GM19467 (cell line): Measurements from ENCODE around the gene DNAH2.

ENCODE experiments used
- ATAC-seq: cut with Tn5 transposase; IDR thresholded peaks from one replicate; pipeline ENCODE4 v1.9.1; 2021; ENCODE audit warnings: mild to moderate bottlenecking, moderate library complexity; ENCODE audit not compliant: unreplicated experiment

The DNAH2 gene

DNA sequence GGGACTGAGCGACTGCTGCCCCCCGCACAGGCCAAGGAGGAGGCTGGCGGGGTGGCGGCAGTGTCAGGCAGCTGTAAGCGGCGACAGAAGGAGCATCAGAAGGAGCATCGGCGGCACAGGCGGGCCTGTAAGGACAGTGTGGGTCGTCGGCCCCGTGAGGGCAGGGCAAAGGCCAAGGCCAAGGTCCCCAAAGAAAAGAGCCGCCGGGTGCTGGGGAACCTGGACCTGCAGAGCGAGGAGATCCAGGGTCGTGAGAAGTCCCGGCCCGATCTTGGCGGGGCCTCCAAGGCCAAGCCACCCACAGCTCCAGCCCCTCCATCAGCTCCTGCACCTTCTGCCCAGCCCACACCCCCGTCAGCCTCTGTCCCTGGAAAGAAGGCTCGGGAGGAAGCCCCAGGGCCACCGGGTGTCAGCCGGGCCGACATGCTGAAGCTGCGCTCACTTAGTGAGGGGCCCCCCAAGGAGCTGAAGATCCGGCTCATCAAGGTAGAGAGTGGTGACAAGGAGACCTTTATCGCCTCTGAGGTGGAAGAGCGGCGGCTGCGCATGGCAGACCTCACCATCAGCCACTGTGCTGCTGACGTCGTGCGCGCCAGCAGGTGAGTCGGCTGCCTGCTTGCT, 131.7 kb downstream of the DNAH2 start:
- no peak for ATAC-seq

- no peak for ATAC-seq
Measured at GRCh38 chr17:7849751-7850504, 132.4 kb downstream of the DNAH2 start.

- ATAC-seq = no peak
Measured at GRCh38 chr17:7850701-7851437, 133.3 kb downstream of the DNAH2 start.

DNA sequence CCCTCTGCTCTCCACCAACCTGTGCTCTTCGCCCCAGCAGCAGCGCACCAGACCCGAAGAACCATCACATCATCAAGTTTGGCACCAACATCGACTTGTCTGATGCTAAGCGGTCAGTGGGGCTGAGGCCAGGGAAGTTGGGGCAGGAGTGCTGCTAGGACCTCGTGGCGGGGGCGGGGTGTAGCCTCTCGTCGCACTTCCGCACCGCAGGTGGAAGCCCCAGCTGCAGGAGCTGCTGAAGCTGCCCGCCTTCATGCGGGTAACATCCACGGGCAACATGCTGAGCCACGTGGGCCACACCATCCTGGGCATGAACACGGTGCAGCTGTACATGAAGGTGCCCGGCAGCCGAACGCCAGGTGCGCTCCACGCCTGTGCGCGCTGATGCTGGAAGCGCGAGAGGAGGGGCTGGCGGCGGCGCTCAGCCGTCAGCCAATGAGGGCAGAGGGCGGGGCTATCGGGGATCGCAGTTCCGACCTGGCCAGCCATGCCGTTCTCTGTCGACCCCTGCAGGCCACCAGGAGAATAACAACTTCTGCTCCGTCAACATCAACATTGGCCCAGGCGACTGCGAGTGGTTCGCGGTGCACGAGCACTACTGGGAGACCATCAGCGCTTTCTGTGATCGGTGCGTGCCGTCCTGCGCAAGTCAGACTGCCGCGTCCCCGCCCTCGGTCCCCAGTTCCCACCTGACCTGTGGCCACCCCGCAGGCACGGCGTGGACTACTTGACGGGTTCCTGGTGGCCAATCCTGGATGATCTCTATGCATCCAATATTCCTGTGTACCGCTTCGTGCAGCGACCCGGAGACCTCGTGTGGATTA, 134.1 kb downstream of the DNAH2 start:
- ATAC-seq = peak; percentile 52

DNA sequence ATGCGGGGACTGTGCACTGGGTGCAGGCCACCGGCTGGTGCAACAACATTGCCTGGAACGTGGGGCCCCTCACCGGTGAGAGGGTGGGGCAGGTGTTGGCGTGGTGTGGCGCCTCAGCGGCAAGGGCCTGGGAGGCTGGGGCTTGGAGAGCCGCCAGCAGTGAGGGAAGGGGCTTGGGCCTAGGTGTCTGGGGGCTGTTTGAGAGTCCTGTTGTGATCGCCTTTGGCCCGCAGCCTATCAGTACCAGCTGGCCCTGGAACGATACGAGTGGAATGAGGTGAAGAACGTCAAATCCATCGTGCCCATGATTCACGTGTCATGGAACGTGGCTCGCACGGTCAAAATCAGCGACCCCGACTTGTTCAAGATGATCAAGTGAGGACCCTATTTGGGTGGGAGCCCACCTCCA, 134.7 kb downstream of the DNAH2 start:
- no peak for ATAC-seq

DNA sequence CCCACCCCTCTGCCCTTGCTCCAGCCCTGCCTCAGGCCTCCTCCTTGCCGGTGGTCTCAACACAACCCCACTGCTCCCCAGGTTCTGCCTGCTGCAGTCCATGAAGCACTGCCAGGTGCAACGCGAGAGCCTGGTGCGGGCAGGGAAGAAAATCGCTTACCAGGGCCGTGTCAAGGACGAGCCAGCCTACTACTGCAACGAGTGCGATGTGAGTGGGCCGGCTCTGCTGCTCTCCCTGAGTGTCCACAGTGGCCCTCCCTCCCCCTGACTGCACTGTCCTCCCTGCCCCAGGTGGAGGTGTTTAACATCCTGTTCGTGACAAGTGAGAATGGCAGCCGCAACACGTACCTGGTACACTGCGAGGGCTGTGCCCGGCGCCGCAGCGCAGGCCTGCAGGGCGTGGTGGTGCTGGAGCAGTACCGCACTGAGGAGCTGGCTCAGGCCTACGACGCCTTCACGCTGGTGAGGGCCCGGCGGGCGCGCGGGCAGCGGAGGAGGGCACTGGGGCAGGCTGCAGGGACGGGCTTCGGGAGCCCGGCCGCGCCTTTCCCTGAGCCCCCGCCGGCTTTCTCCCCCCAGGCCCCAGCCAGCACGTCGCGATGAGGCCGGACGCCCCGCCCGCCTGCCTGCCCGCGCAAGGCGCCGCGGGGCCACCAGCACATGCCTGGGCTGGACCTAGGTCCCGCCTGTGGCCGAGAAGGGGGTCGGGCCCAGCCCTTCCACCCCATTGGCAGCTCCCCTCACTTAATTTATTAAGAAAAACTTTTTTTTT, 135.6 kb downstream of the DNAH2 start:
- no peak for ATAC-seq

DNA sequence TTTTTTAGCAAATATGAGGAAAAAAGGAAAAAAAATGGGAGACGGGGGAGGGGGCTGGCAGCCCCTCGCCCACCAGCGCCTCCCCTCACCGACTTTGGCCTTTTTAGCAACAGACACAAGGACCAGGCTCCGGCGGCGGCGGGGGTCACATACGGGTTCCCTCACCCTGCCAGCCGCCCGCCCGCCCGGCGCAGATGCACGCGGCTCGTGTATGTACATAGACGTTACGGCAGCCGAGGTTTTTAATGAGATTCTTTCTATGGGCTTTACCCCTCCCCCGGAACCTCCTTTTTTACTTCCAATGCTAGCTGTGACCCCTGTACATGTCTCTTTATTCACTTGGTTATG, 136.1 kb downstream of the DNAH2 start:
- no peak for ATAC-seq

DNA sequence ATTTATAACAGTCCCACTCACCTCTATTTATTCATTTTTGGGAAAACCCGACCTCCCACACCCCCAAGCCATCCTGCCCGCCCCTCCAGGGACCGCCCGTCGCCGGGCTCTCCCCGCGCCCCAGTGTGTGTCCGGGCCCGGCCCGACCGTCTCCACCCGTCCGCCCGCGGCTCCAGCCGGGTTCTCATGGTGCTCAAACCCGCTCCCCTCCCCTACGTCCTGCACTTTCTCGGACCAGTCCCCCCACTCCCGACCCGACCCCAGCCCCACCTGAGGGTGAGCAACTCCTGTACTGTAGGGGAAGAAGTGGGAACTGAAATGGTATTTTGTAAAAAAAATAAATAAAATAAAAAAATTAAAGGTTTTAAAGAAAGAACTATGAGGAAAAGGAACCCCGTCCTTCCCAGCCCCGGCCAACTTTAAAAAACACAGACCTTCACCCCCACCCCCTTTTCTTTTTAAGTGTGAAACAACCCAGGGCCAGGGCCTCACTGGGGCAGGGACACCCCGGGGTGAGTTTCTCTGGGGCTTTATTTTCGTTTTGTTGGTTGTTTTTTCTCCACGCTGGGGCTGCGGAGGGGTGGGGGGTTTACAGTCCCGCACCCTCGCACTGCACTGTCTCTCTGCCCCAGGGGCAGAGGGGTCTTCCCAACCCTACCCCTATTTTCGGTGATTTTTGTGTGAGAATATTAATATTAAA, 136.7 kb downstream of the DNAH2 start:
- no peak for ATAC-seq

DNA sequence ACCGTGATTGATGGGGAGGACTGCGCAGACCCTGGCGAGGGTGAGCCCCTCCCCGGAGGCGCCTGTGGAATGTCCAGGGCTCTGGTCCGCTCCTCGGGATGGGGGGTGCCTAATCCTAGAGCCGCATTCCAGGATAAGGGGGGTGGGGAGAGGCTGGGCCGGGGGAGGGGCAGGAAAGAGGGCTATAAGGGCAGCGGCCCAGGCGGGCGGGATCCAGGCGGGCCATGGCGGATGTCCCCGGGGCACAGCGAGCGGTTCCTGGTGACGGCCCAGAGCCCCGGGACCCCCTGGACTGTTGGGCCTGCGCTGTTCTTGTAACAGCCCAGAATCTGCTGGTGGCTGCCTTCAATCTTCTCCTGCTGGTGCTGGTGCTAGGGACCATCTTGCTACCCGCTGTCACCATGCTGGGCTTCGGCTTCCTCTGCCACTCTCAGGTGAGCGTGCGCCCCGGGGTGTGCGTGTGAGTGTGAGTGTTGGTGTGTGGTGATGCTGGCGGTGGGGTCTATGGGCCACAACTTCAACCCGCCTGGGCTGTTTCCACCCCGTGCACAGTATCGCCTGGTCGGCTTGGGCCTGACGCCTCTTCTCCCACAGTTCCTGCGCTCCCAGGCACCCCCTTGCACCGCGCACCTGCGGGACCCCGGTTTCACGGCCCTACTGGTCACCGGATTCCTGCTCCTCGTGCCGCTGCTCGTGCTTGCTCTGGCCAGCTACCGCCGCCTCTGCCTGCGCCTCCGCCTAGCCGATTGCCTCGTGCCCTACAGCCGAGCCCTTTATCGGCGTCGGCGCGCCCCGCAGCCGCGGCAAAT, 137.5 kb downstream of the DNAH2 start, which contains the start of gene TMEM88:
TMEM88 (plus strand) TSS at position 216 of the 809 bp plus-strand sequence; CDS start at position 225, 9 bp downstream.
- ATAC-seq = no peak

GRCh38 chr17:7855660-7856010, 138.1 kb downstream of the DNAH2 start:
- ATAC-seq = no peak

- ATAC-seq = no peak
Measured at GRCh38 chr17:7856011-7856810, 138.7 kb downstream of the DNAH2 start.

DNA sequence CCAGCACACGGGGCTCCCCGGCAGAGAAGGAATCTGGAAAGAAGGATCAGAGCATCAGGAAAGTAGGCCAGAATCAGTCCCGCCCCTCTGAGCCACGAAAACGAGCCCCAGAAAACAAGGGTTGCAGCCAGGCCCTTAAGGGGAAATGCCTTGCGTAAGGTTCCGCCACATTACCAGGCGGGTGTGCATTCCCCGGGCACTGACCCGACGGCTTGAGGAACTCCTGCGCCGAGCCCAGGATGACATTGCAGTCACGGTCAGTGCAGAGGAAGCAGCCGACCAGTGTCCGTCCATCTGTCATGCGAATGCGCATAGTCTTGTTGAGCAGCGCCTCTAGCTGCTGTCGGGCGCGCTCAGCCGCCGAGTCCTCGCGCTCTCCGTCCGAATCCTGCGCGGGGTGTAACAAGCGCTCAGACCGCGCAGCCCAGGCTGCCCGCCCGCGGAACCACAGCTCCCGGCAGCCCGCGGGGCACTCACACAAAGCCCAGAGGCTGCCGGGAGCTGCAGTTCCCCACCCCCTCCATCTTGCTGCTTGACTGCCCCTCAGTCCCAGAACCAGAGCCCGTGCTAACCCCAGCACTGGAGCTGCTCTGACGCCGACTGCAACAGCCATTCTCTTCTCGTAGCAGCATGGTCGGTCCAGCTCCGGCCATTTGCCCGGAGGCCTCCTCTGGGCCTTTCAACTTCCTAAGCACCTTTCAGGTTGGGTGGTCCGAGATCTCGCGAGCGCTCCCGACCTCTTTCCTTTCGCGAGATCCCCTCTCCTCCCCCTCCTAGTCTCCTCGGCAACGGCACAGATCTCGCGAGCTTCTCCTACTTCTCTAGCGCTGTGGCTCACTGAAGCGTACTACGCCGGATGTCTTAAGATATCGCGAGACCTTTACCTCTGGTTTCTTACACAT, 139.5 kb downstream of the DNAH2 start, which contains the start of gene NAA38:
NAA38 (minus strand) TSS at position 749 of the 902 bp plus-strand sequence; CDS start at position 653, 96 bp downstream.
- ATAC-seq = peak; percentile 76

DNA sequence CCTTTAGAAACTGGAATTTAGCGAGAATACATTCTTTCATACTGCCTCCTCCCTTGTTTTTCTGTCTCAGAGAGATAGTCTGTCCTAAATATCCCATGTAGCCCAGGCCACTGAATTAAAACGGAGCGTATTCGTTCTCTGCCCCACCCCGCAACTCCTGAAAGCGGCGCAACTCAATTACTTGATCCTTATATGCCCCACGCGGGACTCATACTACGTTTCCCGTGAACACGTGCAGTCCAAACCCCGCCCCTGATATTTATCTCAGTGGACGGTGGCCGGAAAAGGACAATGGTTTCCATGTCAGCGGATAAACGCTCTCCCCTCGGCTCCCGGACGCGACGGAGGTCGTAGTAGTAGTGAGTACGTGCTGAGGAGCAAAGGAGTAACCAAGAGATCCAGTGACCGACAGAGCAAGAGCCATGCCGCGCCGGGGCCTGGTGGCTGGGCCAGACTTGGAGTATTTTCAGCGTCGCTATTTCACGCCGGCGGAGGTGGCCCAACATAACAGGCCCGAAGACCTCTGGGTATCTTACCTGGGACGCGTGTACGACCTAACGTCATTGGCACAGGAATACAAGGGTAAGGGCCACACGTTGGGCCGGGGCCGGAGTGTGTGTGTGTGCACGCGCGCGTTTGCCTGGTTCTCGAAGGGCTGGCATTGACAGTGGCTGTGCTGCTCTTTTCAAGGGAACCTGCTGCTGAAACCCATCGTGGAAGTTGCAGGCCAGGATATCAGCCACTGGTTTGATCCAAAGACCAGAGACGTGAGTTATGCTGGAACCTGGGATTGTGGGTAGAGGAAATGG, 140.4 kb downstream of the DNAH2 start, which contains the start of gene CYB5D1:
CYB5D1 (plus strand) TSS at position 291 of the 809 bp plus-strand sequence; CDS start at position 423, 132 bp downstream.
- peak; percentile 30 for ATAC-seq

DNA sequence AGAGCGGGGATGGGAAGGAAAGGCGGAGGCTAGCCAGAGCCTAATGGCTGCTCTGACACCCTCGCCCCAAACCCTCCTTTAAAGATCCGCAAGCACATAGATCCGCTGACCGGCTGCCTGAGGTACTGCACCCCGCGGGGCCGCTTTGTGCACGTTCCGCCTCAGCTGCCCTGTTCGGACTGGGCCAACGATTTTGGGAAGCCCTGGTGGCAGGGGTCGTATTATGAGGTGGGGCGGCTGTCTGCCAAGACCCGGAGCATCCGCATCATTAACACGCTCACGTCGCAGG, 140.9 kb downstream of the DNAH2 start:
- ATAC-seq = no peak

DNA sequence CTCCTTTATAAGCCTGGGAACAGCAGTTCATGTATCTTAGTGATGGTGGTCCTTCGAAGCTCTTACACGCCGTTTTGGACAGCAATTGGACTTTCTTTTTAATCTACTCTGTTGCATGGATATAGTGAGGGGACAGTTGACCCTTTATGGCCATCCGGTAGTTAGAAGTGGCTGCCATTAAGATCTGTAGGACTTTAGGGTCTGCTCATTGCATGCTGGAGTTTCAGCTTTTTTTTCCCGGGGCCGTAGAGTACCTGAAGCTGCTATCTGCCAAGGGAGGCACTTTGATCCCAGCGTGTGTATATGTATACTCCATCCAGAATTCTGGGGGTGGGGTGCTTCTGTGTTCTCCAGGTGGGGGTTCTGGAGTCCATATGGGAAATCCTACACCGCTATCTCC, 141.5 kb downstream of the DNAH2 start:
- no peak for ATAC-seq
